ENCODE data around the gene TLL1.

The TLL1 gene

DNA sequence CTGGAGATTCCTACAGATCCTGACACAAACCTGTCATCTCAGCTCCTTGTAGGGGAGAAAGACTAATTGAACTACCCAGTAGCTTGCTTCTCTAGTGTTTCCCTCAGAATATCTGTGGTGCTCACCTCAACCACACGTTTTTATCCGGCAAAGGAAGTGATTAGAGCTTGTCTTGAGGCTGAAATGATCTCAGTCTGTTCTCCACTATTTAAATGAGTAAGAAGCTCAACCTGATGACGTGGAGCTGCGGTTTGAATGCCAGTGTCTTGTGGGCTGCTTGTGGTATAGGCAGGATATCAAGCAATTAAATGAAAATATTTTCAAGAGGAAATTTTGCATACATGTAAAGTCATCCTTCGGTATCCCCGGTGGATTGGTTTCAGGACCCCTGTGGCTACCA is 270.2 kb downstream of the TLL1 start:
- no peak for DNase-seq (ENCODE audit: extremely low read depth in 1 of 2, low read depth in 1 of 2)

DNA sequence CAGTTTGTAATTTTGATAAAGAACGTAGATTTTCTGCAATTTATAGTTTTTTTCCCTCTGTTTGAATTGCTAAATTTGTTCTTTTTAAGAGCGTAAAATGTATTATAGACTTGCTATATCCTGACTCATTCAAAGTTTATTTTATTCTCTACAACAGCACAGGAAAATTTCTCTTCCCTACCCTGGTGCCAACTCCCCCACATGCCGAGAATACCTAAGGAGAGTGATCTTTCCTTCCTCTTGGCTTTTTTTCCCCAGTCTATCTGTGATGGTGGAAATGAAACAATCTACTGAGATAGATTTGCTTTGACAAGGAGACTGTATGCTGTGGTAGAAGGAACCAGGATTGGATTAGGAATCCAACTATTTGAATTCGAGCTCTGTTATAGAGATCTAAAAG is 271.6 kb downstream of the TLL1 start:
- DNase-seq (ENCODE audit: extremely low read depth in 1 of 2, low read depth in 1 of 2) = no peak

DNA sequence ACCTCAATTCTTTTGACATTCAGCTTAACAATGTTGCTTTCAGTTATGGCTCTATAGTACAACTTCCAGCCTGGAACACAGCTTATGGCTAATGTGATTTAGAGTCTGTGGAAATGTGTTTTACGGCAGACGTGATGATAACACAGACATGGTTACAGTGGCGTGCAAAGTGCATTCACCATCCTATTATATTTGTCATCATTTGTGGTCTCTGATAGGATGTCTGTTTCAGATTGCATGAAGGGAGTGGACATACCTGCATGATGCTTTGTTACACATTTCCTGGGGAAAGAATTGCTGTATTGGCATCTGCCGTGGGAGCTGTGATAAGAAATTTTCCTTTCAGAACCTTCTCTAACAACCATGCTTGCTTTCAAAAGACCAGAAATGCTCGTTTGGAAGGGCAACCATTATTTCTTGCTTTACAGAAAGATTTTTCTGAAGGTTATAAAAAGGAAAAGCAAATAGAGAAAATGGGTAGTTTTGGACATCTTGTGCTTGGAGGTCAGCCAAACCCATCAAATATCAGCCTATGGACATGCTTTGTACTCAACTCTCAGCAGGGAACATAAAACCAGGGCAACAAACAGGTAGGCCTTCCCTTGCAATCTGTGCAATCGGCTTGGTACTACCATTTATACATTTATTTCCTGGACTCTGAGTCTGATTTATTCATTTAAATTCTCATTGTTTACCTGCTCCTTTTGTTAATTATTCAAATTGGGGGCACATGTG is 273.9 kb downstream of the TLL1 start:
- no peak for DNase-seq (ENCODE audit: extremely low read depth in 1 of 2, low read depth in 1 of 2)

All from stimulated activated CD8-positive, alpha-beta memory T cell treated with anti-CD3 and anti-CD28 coated beads, Interleukin-7, amount 100 ng/mL, for 48 hours (primary cell).